Lower lobe of right lung (tissue), 2 donors: Measurements from ENCODE around the gene ALLC. TPM values are rescaled to one million over a fixed set of nuclear protein-coding genes. Genes with fewer than 3 reads are reported as not detected.

Experiments
- ATAC-seq, 2 donors: fragments of 200-7000 bp; cut with Tn5 transposase; one replicate each; pipeline ENCODE4 v1.9.1; 2020 to 2022; ENCODE audit warnings: mild to moderate bottlenecking in 2 of 2, moderate library complexity in 2 of 2
- DNase-seq: peaks from one replicate; pipeline ENCODE4 v3.0.0-alpha.2; 2020
- H3K27ac ChIP-seq: fragments of 200-600 bp; one replicate; pipeline ENCODE4 v1.8.0; 2022
- H3K27me3 ChIP-seq: fragments of 200-600 bp; one replicate; pipeline ENCODE4 v1.8.0; 2022; ENCODE audit warnings: low read depth
- H3K36me3 ChIP-seq: fragments of 200-600 bp; one replicate; pipeline ENCODE4 v1.8.0; 2022; ENCODE audit warnings: mild to moderate bottlenecking
- H3K4me1 ChIP-seq: fragments of 200-600 bp; one replicate; pipeline ENCODE4 v1.8.0; 2022
- H3K4me3 ChIP-seq: fragments of 200-600 bp; one replicate; pipeline ENCODE4 v1.8.0; 2022; ENCODE audit warnings: mild to moderate bottlenecking
- H3K9me3 ChIP-seq: fragments of 200-600 bp; one replicate; pipeline ENCODE4 v1.8.0; 2022
- intact Hi-C: fragments of 100-400 bp; cut with DNase I; formaldehyde crosslinking; loops from one replicate; pipeline ENCODE4 v1.11.0; 2022
- total RNA-seq: library from RNA; stranded (reverse); fragmentation: NEBNext Ultra II Directional; extraction: Animal tissue kit (Norgen Biotek cat#: 25700); gene quantifications from one replicate; pipeline ENCODE4 v1.2.1, GENCODE V29; 2021
- TF ChIP-seq, protein P1 (sequence below): fragments of 200-600 bp; IDR thresholded peaks from one replicate; pipeline ENCODE4 v1.8.0; 2022; ENCODE audit warnings: antibody characterized with exemption, mild to moderate bottlenecking
- donor health status: DM: no; HTN: yes; CAD: no; lungs with severe emphysema.

Gene ALLC
- total RNA-seq, 1 donor from 2014 or later: not detected

DNA sequence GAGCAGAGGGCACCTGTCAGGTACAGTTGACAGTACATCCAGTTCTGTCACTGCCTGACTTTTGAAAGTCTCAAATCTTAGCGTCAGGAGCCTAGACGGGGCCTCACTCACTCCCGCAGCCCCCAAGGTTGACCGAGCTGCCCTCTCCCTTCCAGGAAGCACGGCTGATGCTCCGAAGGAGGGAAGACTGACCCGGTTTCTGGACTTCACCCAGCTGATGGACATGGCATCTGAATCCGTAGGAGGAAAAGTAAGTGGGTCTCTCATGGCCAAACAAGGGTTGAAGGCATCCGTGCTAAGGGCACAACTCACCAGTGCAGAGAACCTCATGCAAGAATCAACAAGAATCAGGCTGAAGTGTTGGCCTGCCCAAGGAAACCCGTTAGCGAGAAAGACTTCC is 12.9 kb downstream of the ALLC start:
- intact Hi-C loops: no loop called here
- Histone ChIP-seq H3K9me3 (no peaks in the 10 kb centered on the region), H3K4me1 (no peaks in the 10 kb centered on the region), H3K4me3 (no peak overlapping the region), H3K27me3 (no peaks in the 10 kb centered on the region), H3K36me3 (no peaks in the 10 kb centered on the region), H3K27ac (no peak overlapping the region)
- TF ChIP-seq, protein P1, sequence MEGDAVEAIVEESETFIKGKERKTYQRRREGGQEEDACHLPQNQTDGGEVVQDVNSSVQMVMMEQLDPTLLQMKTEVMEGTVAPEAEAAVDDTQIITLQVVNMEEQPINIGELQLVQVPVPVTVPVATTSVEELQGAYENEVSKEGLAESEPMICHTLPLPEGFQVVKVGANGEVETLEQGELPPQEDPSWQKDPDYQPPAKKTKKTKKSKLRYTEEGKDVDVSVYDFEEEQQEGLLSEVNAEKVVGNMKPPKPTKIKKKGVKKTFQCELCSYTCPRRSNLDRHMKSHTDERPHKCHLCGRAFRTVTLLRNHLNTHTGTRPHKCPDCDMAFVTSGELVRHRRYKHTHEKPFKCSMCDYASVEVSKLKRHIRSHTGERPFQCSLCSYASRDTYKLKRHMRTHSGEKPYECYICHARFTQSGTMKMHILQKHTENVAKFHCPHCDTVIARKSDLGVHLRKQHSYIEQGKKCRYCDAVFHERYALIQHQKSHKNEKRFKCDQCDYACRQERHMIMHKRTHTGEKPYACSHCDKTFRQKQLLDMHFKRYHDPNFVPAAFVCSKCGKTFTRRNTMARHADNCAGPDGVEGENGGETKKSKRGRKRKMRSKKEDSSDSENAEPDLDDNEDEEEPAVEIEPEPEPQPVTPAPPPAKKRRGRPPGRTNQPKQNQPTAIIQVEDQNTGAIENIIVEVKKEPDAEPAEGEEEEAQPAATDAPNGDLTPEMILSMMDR: no peak
- DNase-seq: no peak
- no peak for ATAC-seq

DNA sequence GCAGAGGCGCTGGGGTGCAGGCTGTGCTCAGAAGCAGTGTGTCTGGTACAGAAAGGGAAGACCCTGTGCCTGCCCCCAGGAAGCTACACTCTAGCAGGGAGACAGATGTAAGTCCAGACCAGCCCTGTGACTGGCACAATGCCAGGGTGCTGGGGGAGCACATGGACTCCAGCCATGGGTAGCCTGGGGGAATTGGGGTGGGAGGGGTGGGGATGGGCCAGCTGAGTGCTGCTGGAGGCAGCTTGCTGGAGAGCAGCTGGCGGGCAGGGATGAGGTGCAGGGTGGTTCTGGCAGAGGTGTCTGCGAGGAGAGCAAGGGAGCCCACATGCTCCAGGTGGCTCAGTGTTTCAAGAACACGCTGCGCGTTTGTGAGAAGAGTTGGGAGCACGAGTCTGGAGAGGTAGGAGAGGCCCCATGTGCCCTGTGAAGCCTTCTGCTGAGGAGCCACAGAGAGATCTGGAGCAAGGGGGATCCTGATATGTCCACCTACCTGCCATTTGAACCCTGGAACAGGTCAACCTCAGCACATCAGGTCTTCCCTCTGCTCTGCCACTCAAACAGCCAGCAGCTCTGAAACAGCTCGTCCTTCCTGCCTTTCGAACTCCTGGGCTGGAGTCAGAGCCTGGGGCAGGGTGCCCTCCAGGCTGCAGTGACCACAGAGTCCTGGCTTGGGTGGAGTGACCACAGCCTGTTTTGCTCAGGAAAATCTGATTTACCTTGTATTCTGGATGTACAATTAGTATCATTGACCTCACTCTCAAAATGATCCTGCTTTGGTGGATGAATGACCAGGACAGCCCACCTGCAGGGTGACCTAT is 15.1 kb downstream of the ALLC start:
- H3K9me3 ChIP-seq: no peaks in the 10 kb centered on the region
- intact Hi-C loops: no loop called here
- no peak for ATAC-seq
- no peak for DNase-seq
- TF ChIP-seq, protein P1: no peak
- no peaks in the 10 kb centered on the region for H3K36me3 ChIP-seq
- H3K4me3 ChIP-seq: no peak overlapping the region
- no peaks in the 10 kb centered on the region for H3K4me1 ChIP-seq
- H3K27me3 ChIP-seq: peaks cover 7% of the 10 kb centered on the region
- H3K27ac ChIP-seq: no peak overlapping the region

GRCh38 chr2:3674066-3674845 is 16.3 kb downstream of the ALLC start:
- TF ChIP-seq, protein P1: no peak
- intact Hi-C loops: no loop called here
- Histone ChIP-seq H3K27ac (no peak overlapping the region), H3K9me3 (no peaks in the 10 kb centered on the region), H3K27me3 (peaks cover 8% of the 10 kb centered on the region), H3K4me1 (no peaks in the 10 kb centered on the region), H3K4me3 (no peak overlapping the region), H3K36me3 (no peaks in the 10 kb centered on the region)
- DNase-seq (no peak), ATAC-seq (no peak)

DNA sequence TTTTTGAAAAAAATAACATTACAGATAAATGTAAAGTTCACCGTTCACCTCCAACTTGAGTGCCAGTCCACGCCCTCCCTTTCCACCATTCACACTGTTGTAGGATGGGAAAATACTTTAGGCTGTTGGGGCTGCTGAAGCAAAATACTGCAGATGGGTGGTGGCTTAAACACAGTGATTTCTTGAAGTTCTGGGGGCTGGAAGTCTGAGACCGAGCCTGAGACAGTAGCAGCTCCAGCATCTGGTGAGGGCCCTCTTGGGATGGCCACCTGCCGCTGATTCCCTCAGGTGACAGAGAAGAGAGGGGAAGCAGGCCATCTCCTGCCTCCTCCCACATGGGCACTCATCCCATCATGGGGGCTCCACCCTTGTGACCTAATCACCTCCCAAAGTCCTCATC is 17.7 kb downstream of the ALLC start:
- Histone ChIP-seq H3K4me3 (no peak overlapping the region), H3K9me3 (no peaks in the 10 kb centered on the region), H3K27ac (no peak overlapping the region), H3K36me3 (no peaks in the 10 kb centered on the region), H3K27me3 (peaks cover 8% of the 10 kb centered on the region), H3K4me1 (no peaks in the 10 kb centered on the region)
- TF ChIP-seq, protein P1: no peak
- DNase-seq (no peak), ATAC-seq (no peak)
- intact Hi-C loops: no loop called here

DNA sequence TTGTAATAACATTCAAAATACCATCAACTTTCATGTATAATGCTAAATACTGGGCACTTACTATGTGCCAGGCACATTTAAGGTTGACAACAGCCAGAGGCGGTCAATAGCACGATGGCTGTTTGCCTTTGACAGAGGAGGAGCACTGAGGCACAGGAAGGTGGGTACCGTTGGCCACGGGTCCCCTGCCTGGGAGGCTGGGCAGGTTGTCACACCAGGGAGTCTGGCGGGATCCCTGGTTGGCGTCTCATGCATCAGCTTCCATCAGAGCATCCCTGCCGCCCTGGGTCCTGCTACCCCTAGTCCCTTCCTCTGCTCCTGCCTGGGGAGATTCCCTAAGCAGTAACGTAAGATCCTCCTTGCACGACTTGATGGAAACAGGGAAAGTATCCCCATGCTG is 19.4 kb downstream of the ALLC start:
- peaks cover 8% of the 10 kb centered on the region for H3K27me3 ChIP-seq
- H3K9me3 ChIP-seq: no peaks in the 10 kb centered on the region
- ATAC-seq: no peak
- DNase-seq: no peak
- TF ChIP-seq, protein P1: no peak
- H3K4me1 ChIP-seq: no peaks in the 10 kb centered on the region
- no peaks in the 10 kb centered on the region for H3K36me3 ChIP-seq
- intact Hi-C loops: no loop called here
- H3K27ac ChIP-seq: no peak overlapping the region
- no peak overlapping the region for H3K4me3 ChIP-seq
